Chondrocyte (in vitro differentiated cells): ENCODE measurements around the gene NOD2. TPM values are rescaled to one million over a fixed set of nuclear protein-coding genes. Genes with fewer than 3 reads are reported as not detected.
A peak's percentile ranks its signal among the peaks of the same experiment; 100 is the strongest.

Source experiments
- DNase-seq: peaks from one replicate; pipeline ENCODE4 v3.0.0; 2021; ENCODE audit warnings: mixed read lengths, low spot score
- H3K27ac Mint-ChIP-seq: one replicate; pipeline ENCODE4 v1.8.0; 2021; ENCODE audit warnings: mild to moderate bottlenecking, moderate library complexity, mixed read lengths; ENCODE audit not compliant: unreplicated experiment
- H3K27me3 Mint-ChIP-seq: 2 replicates; pipeline ENCODE4 v1.8.0; 2021; ENCODE audit warnings: low read depth, mixed read lengths
- H3K36me3 Mint-ChIP-seq: 2 replicates; pipeline ENCODE4 v1.8.0; 2021; ENCODE audit warnings: low read depth, mixed read lengths
- H3K4me1 Mint-ChIP-seq: 2 replicates; pipeline ENCODE4 v1.8.0; 2021; ENCODE audit warnings: low read depth, mild to moderate bottlenecking, mixed read lengths
- H3K4me3 Mint-ChIP-seq: one replicate; pipeline ENCODE4 v1.8.0; 2021; ENCODE audit warnings: mild to moderate bottlenecking, moderate library complexity, mixed read lengths; ENCODE audit not compliant: unreplicated experiment
- H3K9me3 Mint-ChIP-seq: 2 replicates; pipeline ENCODE4 v1.8.0; 2021; ENCODE audit warnings: low read depth, mixed read lengths
- total RNA-seq: library from RNA; stranded (reverse); gene quantifications from 3 replicates; pipeline ENCODE4 v1.2.1, GENCODE V29; 2021
- TF ChIP-seq, protein P1 (sequence below): fragments of 200-600 bp; sonication (generic); IDR thresholded peaks from 2 replicates; pipeline ENCODE4 v1.5.0; 2021; ENCODE audit warnings: antibody characterized with exemption, mild to moderate bottlenecking, moderate library complexity

NOD2 gene
- total RNA-seq, 1 donor from 2014 or later, result 0.05 TPM

DNA sequence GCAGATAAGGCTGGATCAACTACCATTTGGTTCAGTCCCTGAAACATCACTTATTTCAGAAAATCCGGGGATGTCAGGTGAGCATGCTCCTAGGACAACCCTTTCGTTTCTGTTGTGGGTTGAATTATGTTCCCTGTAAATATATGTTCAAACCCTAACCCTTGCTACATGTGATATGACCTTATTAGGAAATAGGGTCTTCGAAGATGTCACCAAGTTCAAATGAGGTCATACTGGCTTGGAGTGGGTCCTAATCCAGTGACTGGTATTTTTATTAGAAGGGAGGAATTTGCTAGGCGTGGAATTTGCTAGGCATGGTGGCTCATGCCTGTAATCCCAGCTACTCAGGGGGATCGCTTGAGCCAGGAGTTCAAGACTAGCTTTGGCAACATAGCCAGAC is 33.6 kb upstream of the NOD2 start:
- Mint-ChIP-seq H3K4me3 (no peak overlapping the region), H3K4me1 (no peaks in the 10 kb centered on the region)
- TF ChIP-seq, protein P1, sequence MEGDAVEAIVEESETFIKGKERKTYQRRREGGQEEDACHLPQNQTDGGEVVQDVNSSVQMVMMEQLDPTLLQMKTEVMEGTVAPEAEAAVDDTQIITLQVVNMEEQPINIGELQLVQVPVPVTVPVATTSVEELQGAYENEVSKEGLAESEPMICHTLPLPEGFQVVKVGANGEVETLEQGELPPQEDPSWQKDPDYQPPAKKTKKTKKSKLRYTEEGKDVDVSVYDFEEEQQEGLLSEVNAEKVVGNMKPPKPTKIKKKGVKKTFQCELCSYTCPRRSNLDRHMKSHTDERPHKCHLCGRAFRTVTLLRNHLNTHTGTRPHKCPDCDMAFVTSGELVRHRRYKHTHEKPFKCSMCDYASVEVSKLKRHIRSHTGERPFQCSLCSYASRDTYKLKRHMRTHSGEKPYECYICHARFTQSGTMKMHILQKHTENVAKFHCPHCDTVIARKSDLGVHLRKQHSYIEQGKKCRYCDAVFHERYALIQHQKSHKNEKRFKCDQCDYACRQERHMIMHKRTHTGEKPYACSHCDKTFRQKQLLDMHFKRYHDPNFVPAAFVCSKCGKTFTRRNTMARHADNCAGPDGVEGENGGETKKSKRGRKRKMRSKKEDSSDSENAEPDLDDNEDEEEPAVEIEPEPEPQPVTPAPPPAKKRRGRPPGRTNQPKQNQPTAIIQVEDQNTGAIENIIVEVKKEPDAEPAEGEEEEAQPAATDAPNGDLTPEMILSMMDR, result no peak

DNA sequence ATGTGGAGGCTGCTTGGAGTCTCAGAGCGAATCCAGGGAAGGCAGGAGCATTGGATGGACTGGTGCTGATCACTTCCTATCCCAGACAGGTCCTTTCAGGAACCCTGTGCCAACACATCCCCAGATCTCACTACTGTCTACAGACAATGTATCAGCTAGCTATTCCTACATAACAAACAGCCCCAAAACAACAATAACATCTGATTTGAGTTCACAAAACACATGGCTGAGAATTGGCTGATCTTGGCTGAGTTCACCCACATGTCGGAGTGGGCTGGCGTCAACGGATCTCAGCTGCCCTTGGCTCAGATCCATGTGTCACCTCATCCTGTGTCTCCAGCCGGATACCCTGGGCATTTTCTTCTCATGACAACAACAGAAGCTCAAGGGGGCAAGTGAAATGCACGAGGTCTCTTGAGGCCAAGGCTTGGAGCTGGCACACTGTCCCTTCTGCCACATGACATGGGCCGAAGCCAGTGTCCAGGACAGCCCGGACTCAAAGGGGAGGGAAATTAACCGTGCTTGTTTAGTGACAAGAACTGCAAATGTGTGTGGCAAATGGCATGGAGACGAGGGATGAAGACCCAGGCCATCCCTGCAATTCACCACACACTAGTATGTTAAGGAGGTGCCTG is 31.0 kb upstream of the NOD2 start:
- TF ChIP-seq, protein P1, result no peak
- Mint-ChIP-seq H3K27ac (no peak overlapping the region), H3K4me1 (peaks cover 4% of the 10 kb centered on the region), H3K9me3 (peaks cover 5% of the 10 kb centered on the region), H3K27me3 (no peaks in the 10 kb centered on the region), H3K4me3 (no peak overlapping the region), H3K36me3 (peaks cover 1% of the 10 kb centered on the region)
- no peak for DNase-seq

More for the DNA sequence above, 33.6 kb upstream of the NOD2 start:
- Mint-ChIP-seq H3K9me3 (peaks cover 5% of the 10 kb centered on the region), H3K36me3 (peaks cover 1% of the 10 kb centered on the region), H3K27me3 (peaks cover 3% of the 10 kb centered on the region), H3K27ac (no peak overlapping the region)
- no peak for DNase-seq

DNA sequence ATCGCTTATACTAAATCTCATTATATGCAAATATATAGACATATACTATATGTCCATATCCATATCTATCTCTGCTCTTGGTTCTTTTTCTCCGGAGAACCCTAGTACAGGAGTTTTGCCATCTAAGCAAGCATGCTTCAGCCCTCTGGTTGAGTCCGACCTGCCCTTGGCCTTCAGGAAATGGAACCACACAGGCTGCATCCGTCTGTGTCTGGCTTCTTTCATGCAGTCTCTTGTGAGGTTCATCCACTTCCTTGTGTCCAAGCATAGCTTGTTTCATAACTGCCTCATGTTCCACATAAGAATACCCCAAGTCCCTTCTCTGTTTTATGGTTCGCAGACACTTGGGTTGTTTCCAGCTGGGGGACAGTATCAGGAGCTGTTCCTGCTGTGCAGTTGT is 29.1 kb upstream of the NOD2 start:
- Mint-ChIP-seq H3K36me3 (peaks cover 1% of the 10 kb centered on the region), H3K9me3 (peaks cover 5% of the 10 kb centered on the region), H3K4me1 (peaks cover 9% of the 10 kb centered on the region), H3K27ac (no peak overlapping the region), H3K27me3 (no peaks in the 10 kb centered on the region), H3K4me3 (no peak overlapping the region)
- no peak for DNase-seq
- TF ChIP-seq, protein P1, result no peak

DNA sequence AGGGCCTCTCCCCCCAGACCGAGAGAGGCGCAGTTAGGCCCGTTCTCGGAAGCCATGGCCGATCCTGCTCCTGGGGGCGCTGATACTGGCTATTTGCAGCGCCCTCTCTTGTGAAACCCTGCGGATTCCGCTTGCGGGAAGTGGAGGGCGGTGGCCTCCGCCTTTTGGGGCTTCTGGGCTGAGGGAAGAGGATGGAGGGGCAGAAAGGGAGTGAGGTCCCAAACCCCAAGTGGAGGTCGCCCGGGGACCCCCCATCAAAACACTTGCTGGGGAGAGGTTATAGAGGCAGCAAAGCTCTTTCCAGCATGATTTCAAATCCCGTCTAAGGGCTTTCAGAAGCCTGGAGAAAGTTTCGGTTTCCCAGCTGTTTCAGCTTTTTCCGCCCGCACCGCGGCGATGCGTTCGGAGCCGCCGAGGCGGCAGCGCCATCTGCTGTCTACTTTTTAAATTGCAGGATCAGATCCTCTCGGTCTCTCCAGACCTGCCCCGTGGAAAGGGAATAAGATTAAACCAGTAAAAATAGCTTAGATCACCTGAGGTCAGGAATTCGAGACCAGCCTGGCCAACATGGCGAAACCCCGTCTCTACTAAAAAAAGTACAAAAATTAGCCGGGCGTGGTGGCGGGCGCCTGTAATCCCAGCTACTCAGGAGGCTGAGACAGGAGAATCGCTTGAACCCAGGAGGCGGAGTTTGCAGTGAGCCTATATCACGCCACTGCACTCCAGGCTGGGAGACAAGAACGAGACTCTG is 28.1 kb upstream of the NOD2 start:
- Mint-ChIP-seq H3K4me1 (peaks cover 9% of the 10 kb centered on the region), H3K9me3 (peaks cover 5% of the 10 kb centered on the region), H3K4me3 (peak overlapping the region; percentile 61), H3K27ac (no peak overlapping the region), H3K36me3 (peaks cover 1% of the 10 kb centered on the region), H3K27me3 (no peaks in the 10 kb centered on the region)
- TF ChIP-seq, protein P1, result peak; percentile 94
- peak; percentile 14 for DNase-seq

DNA sequence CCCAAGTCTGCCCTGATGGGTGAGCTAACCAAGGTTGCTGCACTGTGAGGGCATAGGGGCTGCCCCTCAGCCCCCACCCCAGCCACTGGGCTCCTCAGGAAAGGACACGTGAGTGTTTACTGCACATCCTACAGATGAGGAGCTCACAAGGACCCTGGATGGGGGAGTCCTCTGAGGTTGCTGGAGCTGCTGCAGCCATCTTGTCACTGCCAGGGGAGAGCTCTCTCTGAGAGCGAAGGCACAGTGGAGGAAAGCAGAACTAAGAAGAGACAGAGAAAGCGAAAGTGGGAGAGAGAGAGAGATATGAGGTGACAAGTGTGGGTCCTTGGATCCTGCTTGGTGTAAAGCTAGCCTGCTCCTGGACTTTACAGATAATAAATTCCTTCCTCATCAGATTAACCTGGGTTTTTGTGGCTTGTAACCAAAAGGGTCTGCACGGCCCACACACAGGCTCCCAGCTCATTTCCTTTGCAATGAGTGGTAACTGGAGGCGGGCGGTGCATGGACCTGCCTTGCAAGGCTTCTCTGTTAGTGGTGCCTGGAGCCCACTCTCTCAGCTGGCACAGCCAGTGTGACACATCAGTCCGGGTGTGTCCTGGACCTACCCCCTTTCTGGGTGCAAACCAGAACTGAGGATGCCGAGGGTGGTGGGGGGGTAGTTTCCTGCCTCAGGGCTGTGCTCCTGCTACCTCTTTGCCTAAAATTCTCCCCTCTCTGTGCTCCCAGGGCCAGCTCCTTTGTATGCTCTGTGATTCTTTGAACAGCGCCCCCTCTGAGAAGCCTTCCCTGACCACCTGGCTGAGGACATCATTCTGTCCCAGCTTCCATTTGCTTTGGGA is 26.5 kb upstream of the NOD2 start:
- TF ChIP-seq, protein P1, result no peak
- peaks cover 3% of the 10 kb centered on the region for H3K36me3 Mint-ChIP-seq
- no peak overlapping the region for H3K4me3 Mint-ChIP-seq
- no peak overlapping the region for H3K27ac Mint-ChIP-seq
- no peaks in the 10 kb centered on the region for H3K27me3 Mint-ChIP-seq
- H3K9me3 Mint-ChIP-seq, result peaks cover 11% of the 10 kb centered on the region
- peaks cover 9% of the 10 kb centered on the region for H3K4me1 Mint-ChIP-seq
- DNase-seq, result no peak
